ENCODE measurements around the gene COG5.

DNA sequence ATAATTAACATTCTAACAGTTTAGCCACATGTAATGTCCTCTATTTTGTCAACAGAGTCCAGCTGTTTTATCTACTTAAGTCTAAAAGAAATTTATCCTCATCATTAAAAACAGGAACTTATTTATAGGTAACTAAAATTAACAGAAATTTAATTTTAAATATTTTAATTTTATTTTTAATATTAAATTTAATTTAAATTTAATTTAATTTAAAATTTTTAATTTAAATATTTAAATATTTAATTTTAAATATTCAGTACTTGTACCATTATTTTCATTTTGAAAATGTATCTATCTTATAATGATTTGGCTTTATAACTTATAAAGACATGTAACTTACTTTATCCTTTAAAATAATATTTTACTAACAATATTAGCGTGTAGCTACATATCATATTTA is 94.9 kb downstream of the COG5 start:
- no peak for TF ChIP-seq POLR2A (IDR thresholded peaks at IDR 0.05)
- TF ChIP-seq, protein P1, sequence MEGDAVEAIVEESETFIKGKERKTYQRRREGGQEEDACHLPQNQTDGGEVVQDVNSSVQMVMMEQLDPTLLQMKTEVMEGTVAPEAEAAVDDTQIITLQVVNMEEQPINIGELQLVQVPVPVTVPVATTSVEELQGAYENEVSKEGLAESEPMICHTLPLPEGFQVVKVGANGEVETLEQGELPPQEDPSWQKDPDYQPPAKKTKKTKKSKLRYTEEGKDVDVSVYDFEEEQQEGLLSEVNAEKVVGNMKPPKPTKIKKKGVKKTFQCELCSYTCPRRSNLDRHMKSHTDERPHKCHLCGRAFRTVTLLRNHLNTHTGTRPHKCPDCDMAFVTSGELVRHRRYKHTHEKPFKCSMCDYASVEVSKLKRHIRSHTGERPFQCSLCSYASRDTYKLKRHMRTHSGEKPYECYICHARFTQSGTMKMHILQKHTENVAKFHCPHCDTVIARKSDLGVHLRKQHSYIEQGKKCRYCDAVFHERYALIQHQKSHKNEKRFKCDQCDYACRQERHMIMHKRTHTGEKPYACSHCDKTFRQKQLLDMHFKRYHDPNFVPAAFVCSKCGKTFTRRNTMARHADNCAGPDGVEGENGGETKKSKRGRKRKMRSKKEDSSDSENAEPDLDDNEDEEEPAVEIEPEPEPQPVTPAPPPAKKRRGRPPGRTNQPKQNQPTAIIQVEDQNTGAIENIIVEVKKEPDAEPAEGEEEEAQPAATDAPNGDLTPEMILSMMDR (IDR thresholded peaks at IDR 0.05) = no peak

All from adrenal gland (tissue), 5 donors.